Fibroblast of lung (primary cell): Measurements from ENCODE around the gene TAOK3. TPM values are rescaled to one million over a fixed set of nuclear protein-coding genes. Genes with fewer than 3 reads are reported as not detected.
A peak's percentile ranks its signal among the peaks of the same experiment; 100 is the strongest.

Experiments used
- DNase-seq, 2 donors: peaks; one replicate each; pipeline versions ENCODE4 v3.0.0 to v3.0.0-alpha.2; 2010; ENCODE audit warnings: low read depth in 2 of 2
- H2AFZ ChIP-seq: 2 replicates; pipeline ENCODE4 v1.5.1; 2012; ENCODE audit warnings: low read length, control low read depth, inconsistent platforms
- H3K27ac ChIP-seq: 2 replicates; pipeline ENCODE4 v1.5.1; 2011; ENCODE audit warnings: low read length, control low read depth; ENCODE audit not compliant: insufficient read depth
- H3K27me3 ChIP-seq: 2 replicates; pipeline ENCODE4 v1.5.1; 2011; ENCODE audit warnings: mild to moderate bottlenecking, low read length; ENCODE audit not compliant: control insufficient read depth, insufficient read depth
- H3K36me3 ChIP-seq: 2 replicates; pipeline ENCODE4 v1.5.1; 2011; ENCODE audit warnings: low read length; ENCODE audit not compliant: control insufficient read depth, insufficient read depth
- H3K4me1 ChIP-seq: 2 replicates; pipeline ENCODE4 v1.5.1; 2011; ENCODE audit warnings: low read length; ENCODE audit not compliant: control insufficient read depth, insufficient read depth; ENCODE audit errors: extremely low read depth
- H3K4me2 ChIP-seq: 2 replicates; pipeline ENCODE4 v1.5.1; 2011; ENCODE audit warnings: low read length, control low read depth; ENCODE audit not compliant: insufficient read depth; ENCODE audit errors: extremely low read depth
- H3K4me3 ChIP-seq, 4 experiments: fragments of 200-600 bp in 1 of 4; sonication (generic) in 1 of 4; replicated peaks in 1 of 4; 2 replicates each; pipeline ENCODE4 v1.5.1; 2011 to 2016; ENCODE audit warnings: low read length in 4 of 4, low read depth in 3 of 4, mild to moderate bottlenecking in 3 of 4, control low read depth in 2 of 4, inconsistent platforms in 1 of 4, mixed read lengths in 1 of 4; ENCODE audit not compliant: insufficient read depth in 1 of 4; ENCODE audit errors: control extremely low read depth in 1 of 4
- H3K79me2 ChIP-seq: 2 replicates; pipeline ENCODE4 v1.5.1; 2012; ENCODE audit warnings: mild to moderate bottlenecking, low read length, inconsistent platforms; ENCODE audit not compliant: control insufficient read depth, insufficient read depth
- H3K9ac ChIP-seq: 2 replicates; pipeline ENCODE4 v1.5.1; 2011; ENCODE audit warnings: mild to moderate bottlenecking, low read length, control low read depth; ENCODE audit not compliant: insufficient read depth
- H3K9me3 ChIP-seq: 2 replicates; pipeline ENCODE4 v1.5.1; 2012; ENCODE audit warnings: low read depth, low read length; ENCODE audit not compliant: control insufficient read depth, insufficient read depth
- H4K20me1 ChIP-seq: 2 replicates; pipeline ENCODE4 v1.5.1; 2011; ENCODE audit warnings: low read length; ENCODE audit not compliant: control insufficient read depth, insufficient read depth; ENCODE audit errors: extremely low read depth
- CTCF ChIP-seq, 2 donors: IDR thresholded peaks in 1 of 2; conservative IDR thresholded peaks in 1 of 2; 1 replicate in 1 of 2; 2 replicates in 1 of 2; pipeline ENCODE4 v1.5.1; 2011 to 2012; ENCODE audit warnings: low read length in 2 of 2, control low read depth in 1 of 2, inconsistent platforms in 1 of 2, low read depth in 1 of 2, mild to moderate bottlenecking in 1 of 2
- EZH2 ChIP-seq: IDR thresholded peaks from 2 replicates; pipeline ENCODE4 v1.5.1; 2012; ENCODE audit warnings: low read length, control low read depth, mild to moderate bottlenecking; ENCODE audit errors: missing control alignments
- polyA plus RNA-seq, 2 donors: library from polyadenylated mRNA; depleted of rRNA in 1 of 2; stranded (reverse) in 1 of 2; unstranded in 1 of 2; fragments of >200 nt; gene quantifications; 2 replicates each; pipeline ENCODE4 v1.2.1, GENCODE V29; 2011 to 2012; ENCODE audit warnings: missing spikeins in 1 of 2
- total RNA-seq: library from RNA; depleted of rRNA; stranded (reverse); fragments of >200 nt; gene quantifications from 2 replicates; pipeline ENCODE4 v1.2.1, GENCODE V29; 2014

The TAOK3 gene
- total and polyA plus RNA-seq, 2 donors (not counting 1 experiment from before 2014, with no cell fraction given): 64.7 to 97.4 TPM

GRCh38 chr12:118271770-118272417, 100.8 kb downstream of the TAOK3 start:
- Histone ChIP-seq H3K79me2 (no peaks in the 10 kb centered on the region), H3K9me3 (no peaks in the 10 kb centered on the region), H3K27ac (no peak overlapping the region), H3K4me3 (no peak overlapping the region), H3K27me3 (no peaks in the 10 kb centered on the region), H4K20me1 (no peaks in the 10 kb centered on the region), H3K4me2 (no peak overlapping the region), H3K36me3 (no peaks in the 10 kb centered on the region), H3K4me1 (no peaks in the 10 kb centered on the region), H3K9ac (no peak overlapping the region), H2AFZ (no peak overlapping the region)
- no peak for TF ChIP-seq EZH2
- no peak for TF ChIP-seq CTCF (conservative IDR thresholded peaks at IDR 0.05 in 1 of 2, IDR thresholded peaks at IDR 0.05 in 1 of 2; ENCODE audit: low read depth in 1 of 2, low read length in 2 of 2)
- peak in 1 of 2 donors; percentile 2 for DNase-seq

DNA sequence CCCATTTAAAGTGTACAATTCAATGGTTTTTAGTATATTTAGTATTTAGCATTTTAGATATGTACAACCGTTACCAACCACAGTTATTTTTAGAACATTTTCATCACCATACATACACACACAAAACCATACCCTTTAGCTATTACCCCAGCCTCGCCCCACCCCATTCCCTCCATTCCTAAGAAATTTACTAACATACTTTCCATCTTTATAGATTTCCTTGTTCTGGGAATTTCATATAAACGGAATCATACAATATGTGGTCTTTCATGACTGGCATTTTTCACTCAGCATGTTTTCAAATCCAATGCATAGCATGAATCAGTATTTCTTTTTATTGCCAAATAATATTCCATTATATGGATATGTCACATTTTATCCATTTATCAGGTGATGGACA, 101.5 kb downstream of the TAOK3 start:
- DNase-seq: no peak
- H3K4me2 ChIP-seq: no peak overlapping the region
- H3K4me3 ChIP-seq: no peak overlapping the region
- no peaks in the 10 kb centered on the region for H3K36me3 ChIP-seq
- H3K27me3 ChIP-seq: no peaks in the 10 kb centered on the region
- no peak overlapping the region for H3K9ac ChIP-seq
- H4K20me1 ChIP-seq: no peaks in the 10 kb centered on the region
- no peaks in the 10 kb centered on the region for H3K9me3 ChIP-seq
- H3K79me2 ChIP-seq: no peaks in the 10 kb centered on the region
- no peak for TF ChIP-seq EZH2
- no peak for TF ChIP-seq CTCF (conservative IDR thresholded peaks at IDR 0.05 in 1 of 2, IDR thresholded peaks at IDR 0.05 in 1 of 2; ENCODE audit: low read depth in 1 of 2, low read length in 2 of 2)
- H2AFZ ChIP-seq: no peak overlapping the region
- H3K4me1 ChIP-seq: no peaks in the 10 kb centered on the region
- H3K27ac ChIP-seq: no peak overlapping the region

DNA sequence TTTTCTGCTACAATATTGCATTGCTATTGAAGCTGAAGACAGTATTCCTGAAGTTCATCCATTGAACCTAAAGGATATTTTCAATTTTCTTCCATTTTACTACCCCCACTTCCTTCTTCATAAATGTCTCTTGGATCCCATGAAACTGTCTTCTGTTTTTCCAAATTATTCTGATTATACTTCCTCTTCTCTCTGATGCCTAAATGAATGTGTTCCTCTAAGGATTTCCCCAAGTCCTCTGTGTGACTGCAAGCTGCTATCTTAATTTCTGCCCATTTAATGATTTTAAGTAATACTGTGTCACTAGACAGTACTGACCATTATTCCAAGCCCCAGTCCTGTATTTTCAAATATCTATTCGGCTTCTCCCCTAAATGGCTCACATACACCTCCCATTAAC, 102.9 kb downstream of the TAOK3 start:
- Histone ChIP-seq H4K20me1 (no peaks in the 10 kb centered on the region), H3K4me2 (no peak overlapping the region), H3K4me1 (no peaks in the 10 kb centered on the region), H3K27me3 (no peaks in the 10 kb centered on the region), H3K36me3 (no peaks in the 10 kb centered on the region), H3K9ac (no peak overlapping the region), H2AFZ (no peak overlapping the region), H3K27ac (no peak overlapping the region), H3K79me2 (no peaks in the 10 kb centered on the region), H3K9me3 (no peaks in the 10 kb centered on the region), H3K4me3 (no peak overlapping the region)
- DNase-seq: no peak
- no peak for TF ChIP-seq EZH2
- TF ChIP-seq CTCF (conservative IDR thresholded peaks at IDR 0.05 in 1 of 2, IDR thresholded peaks at IDR 0.05 in 1 of 2; ENCODE audit: low read depth in 1 of 2, low read length in 2 of 2): no peak
